Natural killer cell treated with Interleukin-12 subunit alpha and Interleukin-12 subunit beta and Interleukin-15 and Interleukin-18, amount 100 ng/mL, for 72 hours (primary cell): ENCODE data around the gene CTSH. TPM values are rescaled to one million over a fixed set of nuclear protein-coding genes. Genes with fewer than 3 reads are reported as not detected.
A peak's percentile ranks its signal among the peaks of the same experiment; 100 is the strongest.
"Not testable (repeated sequence)": the region's sequence is repeated elsewhere in the genome, so short reads cannot be mapped to it uniquely, and the experiment has no call there.

ENCODE experiments used
- ATAC-seq, 2 donors: fragments of 150-1000 bp; cut with Tn5 transposase in 1 of 2; sonication (Bioruptor Pico), chemical (Tn5 transposase) in 1 of 2; 2 replicates each; pipeline ENCODE4 v1.10.0; 2021
- DNase-seq: peaks from one replicate; pipeline ENCODE4 v3.0.0; 2022; ENCODE audit warnings: low spot score
- H3K27ac Mint-ChIP-seq, 2 donors: 1 replicate in 1 of 2; 2 replicates in 1 of 2; pipeline ENCODE4 v1.8.0; 2022; ENCODE audit warnings: mixed read lengths in 2 of 2, mild to moderate bottlenecking in 1 of 2, moderate library complexity in 1 of 2
- H3K27me3 Mint-ChIP-seq, 2 donors: 1 replicate in 1 of 2; 2 replicates in 1 of 2; pipeline ENCODE4 v1.8.0; 2022; ENCODE audit warnings: mixed read lengths in 2 of 2
- H3K36me3 Mint-ChIP-seq: one replicate; pipeline ENCODE4 v1.8.0; 2022; ENCODE audit warnings: mixed read lengths
- H3K4me1 Mint-ChIP-seq, 2 donors: 1 replicate in 1 of 2; 2 replicates in 1 of 2; pipeline ENCODE4 v1.8.0; 2022; ENCODE audit warnings: low read depth in 2 of 2, mixed read lengths in 2 of 2, mild to moderate bottlenecking in 1 of 2
- H3K4me3 Mint-ChIP-seq: one replicate; pipeline ENCODE4 v1.8.0; 2022; ENCODE audit warnings: mixed read lengths
- H3K9me3 Mint-ChIP-seq: 2 replicates; pipeline ENCODE4 v1.8.0; 2022; ENCODE audit warnings: mixed read lengths
- total RNA-seq, 2 donors: library from RNA; stranded (reverse); gene quantifications; one replicate each; pipeline ENCODE4 v1.2.3, GENCODE V29; 2022

CTSH gene
- total RNA-seq, 2 donors from 2014 or later, result 16.1 to 25.2 TPM

DNA sequence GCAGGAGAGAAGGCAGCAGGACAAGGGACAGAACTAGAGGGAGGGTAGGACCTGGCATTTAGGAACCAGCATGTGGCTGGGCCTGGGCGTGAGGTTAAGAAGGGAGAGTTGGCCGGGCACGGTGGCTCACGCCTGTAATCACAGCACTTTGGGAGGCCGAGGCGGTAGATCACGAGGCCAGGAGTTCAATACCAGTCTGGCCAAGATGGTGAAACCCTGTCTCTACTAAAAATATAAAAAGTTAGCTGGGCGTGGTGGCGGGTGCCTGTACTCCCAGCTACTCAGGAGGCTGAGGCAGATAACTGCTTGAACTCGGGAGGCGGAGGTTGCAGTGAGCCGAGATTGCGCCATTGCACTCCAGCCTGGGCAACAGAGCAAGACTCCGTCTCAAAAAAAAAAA, 16.7 kb downstream of the CTSH start:
- H3K9me3 Mint-ChIP-seq, H3K36me3 Mint-ChIP-seq, H3K4me1 Mint-ChIP-seq, DNase-seq, H3K4me3 Mint-ChIP-seq, ATAC-seq, H3K27ac Mint-ChIP-seq, H3K27me3 Mint-ChIP-seq: not testable (repeated sequence)

DNA sequence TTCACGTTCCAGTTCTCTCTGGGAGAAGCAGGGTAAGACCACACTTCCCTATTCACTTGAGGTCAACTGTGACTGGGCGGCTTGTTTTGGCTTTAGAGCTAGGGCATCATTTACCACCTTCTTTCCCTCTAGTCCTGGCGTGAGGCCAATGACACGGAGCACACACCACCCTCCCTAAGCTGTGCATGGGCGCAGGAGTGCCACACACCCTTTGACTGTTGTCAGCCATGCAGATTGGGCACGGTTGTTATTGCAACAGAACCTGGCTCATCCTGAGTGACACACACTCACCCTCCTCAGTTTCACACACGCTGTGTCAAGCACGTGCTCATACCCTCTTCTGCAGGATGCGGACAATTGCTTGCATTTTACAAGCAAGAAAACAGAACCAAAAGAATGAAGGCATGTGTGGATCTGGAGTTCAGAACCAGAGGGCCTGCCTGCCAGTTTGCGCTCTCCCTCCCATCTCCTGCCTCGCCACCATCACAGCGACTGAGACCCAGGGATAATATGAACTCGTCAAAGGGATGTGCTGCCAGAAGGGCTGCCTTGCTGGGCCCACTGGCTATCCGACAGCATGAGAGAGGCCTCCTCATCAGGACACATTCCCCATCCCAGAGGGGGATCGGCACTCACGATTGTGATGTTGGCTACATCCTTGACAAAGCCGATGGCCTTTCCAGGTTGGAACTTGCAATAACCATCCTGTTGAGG, 17.6 kb downstream of the CTSH start:
- H3K36me3 Mint-ChIP-seq, result no peaks in the 10 kb centered on the region
- H3K27me3 Mint-ChIP-seq, result no peaks in the 10 kb centered on the region
- H3K4me3 Mint-ChIP-seq, result no peak overlapping the region
- DNase-seq (no peak), ATAC-seq (no peak)
- H3K27ac Mint-ChIP-seq, result no peak overlapping the region
- no peaks in the 10 kb centered on the region for H3K4me1 Mint-ChIP-seq
- H3K9me3 Mint-ChIP-seq, result no peaks in the 10 kb centered on the region

DNA sequence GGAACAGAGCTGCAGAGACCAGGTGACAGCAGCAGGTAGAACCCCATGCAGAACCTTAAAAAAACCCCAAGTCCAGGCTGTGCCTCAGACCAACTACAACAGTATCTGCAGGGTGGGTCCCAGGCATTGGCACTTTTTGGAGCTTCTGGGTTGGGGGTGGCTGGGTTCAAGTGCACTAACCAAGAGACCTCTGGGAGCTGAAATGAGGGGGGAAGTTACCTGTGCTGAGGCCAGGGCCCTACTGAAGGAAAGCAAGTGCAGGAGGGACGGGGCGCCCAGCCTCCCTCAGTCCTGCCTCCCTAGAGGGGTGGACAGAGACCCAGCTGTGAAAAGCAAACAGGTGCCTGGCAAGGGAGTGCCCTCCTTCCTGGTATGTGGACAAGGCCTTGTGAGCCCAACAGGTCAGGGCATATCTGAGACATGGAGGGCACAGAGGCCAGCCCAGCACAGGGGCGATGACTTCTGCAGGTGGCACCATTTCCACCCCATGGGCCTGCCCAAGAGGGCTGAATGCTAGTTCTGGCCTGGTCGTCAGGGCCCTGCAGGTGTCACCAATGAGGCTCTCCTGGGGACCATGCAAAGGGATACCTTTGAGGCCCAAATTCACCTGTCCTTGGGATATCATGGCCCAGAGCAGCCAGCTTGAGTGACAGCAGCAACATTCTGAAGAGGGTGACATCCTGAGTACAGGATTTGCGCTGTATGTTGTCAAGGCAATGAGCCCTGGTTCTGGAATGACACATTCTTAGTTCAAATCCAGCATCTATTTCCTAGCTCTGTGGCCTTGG, 18.7 kb downstream of the CTSH start:
- Mint-ChIP-seq H3K27ac (no peak overlapping the region), H3K9me3 (no peaks in the 10 kb centered on the region), H3K36me3 (no peaks in the 10 kb centered on the region), H3K27me3 (no peaks in the 10 kb centered on the region), H3K4me1 (no peaks in the 10 kb centered on the region), H3K4me3 (no peak overlapping the region)
- peak in 1 of 2 donors; percentile 24 for ATAC-seq
- no peak for DNase-seq

- no peak for ATAC-seq
- H3K27ac Mint-ChIP-seq, result no peak overlapping the region
- no peaks in the 10 kb centered on the region for H3K36me3 Mint-ChIP-seq
- H3K4me3 Mint-ChIP-seq, result no peak overlapping the region
- no peaks in the 10 kb centered on the region for H3K9me3 Mint-ChIP-seq
- H3K27me3 Mint-ChIP-seq, result no peaks in the 10 kb centered on the region
- no peaks in the 10 kb centered on the region for H3K4me1 Mint-ChIP-seq
- DNase-seq, result no peak
Measured at GRCh38 chr15:78925076-78925624, 19.7 kb downstream of the CTSH start.

DNA sequence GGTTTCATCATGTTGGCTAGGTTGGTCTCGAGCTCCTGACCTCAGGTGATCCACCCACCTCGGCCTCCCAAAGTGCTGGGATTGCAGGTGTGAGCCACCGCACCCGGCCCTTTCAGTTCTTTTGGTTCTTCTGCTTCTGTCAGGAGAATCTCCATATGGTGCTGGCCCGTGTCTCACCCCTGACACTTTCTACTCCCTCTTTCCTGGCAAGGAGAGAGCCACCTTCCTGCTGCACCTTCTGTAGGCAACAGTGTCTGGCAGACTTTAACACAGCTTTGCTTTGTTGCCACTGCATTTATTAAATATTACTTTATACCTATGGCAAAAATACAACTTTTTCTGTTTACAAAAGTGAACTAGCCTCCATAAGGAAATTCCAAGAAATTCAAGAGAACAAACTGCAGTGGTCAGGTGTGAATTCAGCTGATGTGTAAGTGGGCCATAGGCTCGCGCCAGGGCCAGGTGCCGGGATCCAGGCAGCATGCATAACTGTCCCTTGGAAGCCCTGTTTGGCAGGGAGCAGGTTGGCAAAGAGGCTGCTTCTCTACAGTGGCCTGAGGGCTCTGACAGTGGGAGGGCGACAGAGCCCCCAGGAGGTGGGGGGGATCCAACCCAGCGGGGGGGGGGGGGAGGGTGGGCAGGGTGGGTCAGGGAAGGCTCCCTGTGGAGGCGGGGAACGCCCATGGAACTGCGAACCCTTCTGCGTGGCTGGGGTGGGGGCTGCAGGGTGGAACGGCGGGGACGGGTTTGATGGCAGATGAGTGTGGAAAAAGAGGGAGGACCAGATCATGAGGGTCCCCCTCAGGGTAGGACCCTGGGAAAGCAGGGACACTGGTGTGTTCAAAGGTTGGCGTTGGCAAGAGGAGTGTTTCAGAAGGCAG, 21.1 kb downstream of the CTSH start:
- Mint-ChIP-seq H3K4me1 (no peaks in the 10 kb centered on the region), H3K4me3 (no peak overlapping the region), H3K36me3 (no peaks in the 10 kb centered on the region), H3K27ac (peak overlapping the region in 1 of 2 donors; percentile 34), H3K27me3 (no peaks in the 10 kb centered on the region), H3K9me3 (no peaks in the 10 kb centered on the region)
- ATAC-seq (no peak), DNase-seq (no peak)

- Mint-ChIP-seq H3K27ac (no peak overlapping the region), H3K9me3 (no peaks in the 10 kb centered on the region), H3K36me3 (no peaks in the 10 kb centered on the region), H3K27me3 (no peaks in the 10 kb centered on the region), H3K4me1 (no peaks in the 10 kb centered on the region), H3K4me3 (no peak overlapping the region)
- DNase-seq (no peak), ATAC-seq (no peak)
Measured at GRCh38 chr15:78923015-78923414, 21.8 kb downstream of the CTSH start.

- Mint-ChIP-seq H3K9me3 (no peaks in the 10 kb centered on the region), H3K36me3 (no peaks in the 10 kb centered on the region), H3K4me3 (no peak overlapping the region), H3K27ac (no peak overlapping the region), H3K27me3 (no peaks in the 10 kb centered on the region), H3K4me1 (no peaks in the 10 kb centered on the region)
- ATAC-seq (no peak), DNase-seq (no peak)
Measured at GRCh38 chr15:78922527-78922926, 22.3 kb downstream of the CTSH start.

DNA sequence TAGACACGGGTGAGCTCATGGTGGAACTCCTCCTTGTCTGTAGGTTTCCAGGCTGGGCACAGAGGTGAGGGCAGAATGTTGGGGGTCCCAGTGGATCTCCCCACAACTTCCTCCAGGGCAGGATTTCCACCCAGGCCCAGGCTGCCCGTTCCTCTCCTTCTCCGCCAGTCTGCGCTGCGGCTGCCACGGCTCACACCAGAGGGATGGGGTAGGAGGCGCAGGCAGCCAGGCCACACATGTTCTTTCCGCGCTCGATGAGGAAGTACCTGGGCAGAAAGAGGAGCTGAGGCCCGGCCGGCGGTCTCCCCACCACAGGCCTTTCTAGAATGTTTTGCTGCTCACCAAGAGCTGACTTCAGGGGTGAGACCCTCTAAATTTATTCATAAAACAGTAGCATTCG, 22.9 kb downstream of the CTSH start:
- Mint-ChIP-seq H3K27me3 (no peaks in the 10 kb centered on the region), H3K4me3 (no peak overlapping the region), H3K4me1 (peaks cover 0 to 2% of the 10 kb centered on the region in 2 donors), H3K36me3 (no peaks in the 10 kb centered on the region), H3K9me3 (no peaks in the 10 kb centered on the region), H3K27ac (no peak overlapping the region)
- no peak for ATAC-seq
- DNase-seq, result no peak

DNA sequence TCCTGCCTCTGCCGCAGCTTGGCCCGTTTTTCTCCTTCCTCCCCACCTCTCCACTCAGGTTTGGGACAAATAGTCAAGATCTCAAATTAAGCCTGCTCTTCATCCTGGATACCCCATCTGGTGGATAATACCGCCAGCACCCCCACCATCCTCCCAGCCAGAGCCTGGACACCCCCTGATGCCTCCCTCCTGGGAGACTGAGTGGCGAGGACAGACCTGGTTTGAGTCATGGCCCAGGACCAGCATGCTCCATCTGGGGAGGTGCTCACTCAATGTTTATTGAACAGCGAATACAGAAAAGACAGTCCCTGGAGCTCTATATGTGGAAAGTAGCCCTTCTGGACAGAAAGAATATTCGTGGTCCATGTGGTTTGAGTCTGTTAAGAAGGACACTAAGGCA, 23.3 kb downstream of the CTSH start:
- Mint-ChIP-seq H3K27me3 (no peaks in the 10 kb centered on the region), H3K36me3 (no peaks in the 10 kb centered on the region), H3K4me3 (no peak overlapping the region), H3K4me1 (peaks cover 0 to 4% of the 10 kb centered on the region in 2 donors), H3K9me3 (no peaks in the 10 kb centered on the region), H3K27ac (no peak overlapping the region)
- no peak for DNase-seq
- no peak for ATAC-seq

DNA sequence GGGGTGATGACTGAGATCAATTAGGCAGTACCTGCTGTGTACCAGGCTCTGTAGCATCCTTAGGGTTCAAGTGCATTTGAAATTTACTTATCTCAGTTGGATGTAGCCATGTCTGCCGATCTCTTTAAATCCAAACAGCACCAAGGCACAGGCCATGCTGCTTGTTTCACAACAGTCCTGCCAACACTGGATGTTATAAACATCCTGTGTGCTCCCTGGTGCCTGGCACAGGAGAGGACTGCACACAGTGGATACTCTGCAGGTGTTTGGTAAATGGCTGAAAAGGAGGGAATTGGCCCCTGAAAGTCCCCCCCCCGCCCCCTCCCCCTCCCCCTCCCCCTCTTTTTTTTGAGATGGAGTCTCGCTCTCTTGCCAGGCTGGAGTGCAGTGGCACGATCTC, 27.0 kb downstream of the CTSH start:
- Mint-ChIP-seq H3K27me3 (no peaks in the 10 kb centered on the region), H3K9me3 (no peaks in the 10 kb centered on the region), H3K36me3 (no peaks in the 10 kb centered on the region), H3K27ac (no peak overlapping the region), H3K4me1 (peaks cover 0 to 4% of the 10 kb centered on the region in 2 donors), H3K4me3 (no peak overlapping the region)
- ATAC-seq, result no peak
- no peak for DNase-seq

- Mint-ChIP-seq H3K27me3 (no peaks in the 10 kb centered on the region), H3K9me3 (no peaks in the 10 kb centered on the region), H3K36me3 (peaks cover 13% of the 10 kb centered on the region), H3K4me1 (peaks cover 14 to 18% of the 10 kb centered on the region in 2 donors), H3K27ac (no peak overlapping the region), H3K4me3 (no peak overlapping the region)
- ATAC-seq, result no peak
- no peak for DNase-seq
Measured at GRCh38 chr15:78916088-78916487, 28.8 kb downstream of the CTSH start.

DNA sequence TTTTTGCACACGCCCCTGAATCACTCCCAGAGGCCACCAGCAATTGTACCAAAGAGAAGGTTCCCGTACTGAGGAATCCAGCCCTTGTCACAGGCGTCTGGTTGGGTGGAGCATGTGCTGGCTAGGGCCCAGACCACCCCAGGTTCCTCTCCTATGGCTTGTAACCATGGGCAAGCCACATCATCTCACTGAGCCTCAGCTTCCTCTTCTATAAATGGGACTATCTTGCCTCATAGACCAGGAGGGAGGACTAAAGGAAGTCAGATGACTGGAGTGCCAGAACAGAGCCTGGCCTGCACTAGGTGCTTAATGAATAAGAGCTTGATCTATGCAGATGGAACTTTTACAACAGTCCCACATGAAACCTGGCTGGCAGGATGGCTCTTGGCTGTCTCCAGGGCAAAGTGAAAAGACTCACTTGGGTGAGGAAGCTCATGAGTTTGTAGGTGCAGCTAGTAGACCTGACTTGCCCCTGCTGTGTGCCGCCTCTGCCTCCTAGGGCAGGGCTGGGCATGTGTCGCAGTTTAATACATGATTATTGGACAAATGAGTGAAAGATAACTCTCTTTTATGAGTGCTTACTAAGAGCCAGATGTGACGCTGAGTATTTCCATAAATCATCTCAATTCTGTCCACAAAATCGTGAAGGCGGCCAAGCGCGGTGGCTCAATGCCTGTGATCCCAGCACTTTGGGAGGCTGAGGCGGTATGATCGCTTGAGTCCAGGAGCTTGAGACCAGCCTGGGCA, 29.3 kb downstream of the CTSH start:
- ATAC-seq (peak in 1 of 2 donors; percentile 53), DNase-seq (no peak)
- no peak overlapping the region for H3K4me3 Mint-ChIP-seq
- H3K4me1 Mint-ChIP-seq, result peaks cover 14 to 19% of the 10 kb centered on the region in 2 donors
- H3K9me3 Mint-ChIP-seq, result no peaks in the 10 kb centered on the region
- H3K27ac Mint-ChIP-seq, result no peak overlapping the region
- H3K36me3 Mint-ChIP-seq, result peaks cover 13% of the 10 kb centered on the region
- no peaks in the 10 kb centered on the region for H3K27me3 Mint-ChIP-seq
